Neural progenitor cell (in vitro differentiated cells): Measurements from ENCODE around the gene AHSP. TPM values are rescaled to one million over a fixed set of nuclear protein-coding genes. Genes with fewer than 3 reads are reported as not detected.
"Not testable (repeated sequence)": the region's sequence is repeated elsewhere in the genome, so short reads cannot be mapped to it uniquely, and the experiment has no call there.

Experiments
- DNase-seq: peaks from one replicate; pipeline ENCODE4 v3.0.0-alpha.2; 2016; ENCODE audit warnings: low spot score
- H2AFZ ChIP-seq: fragments of 200-600 bp; sonication (generic); replicated peaks from 2 replicates; pipeline ENCODE4 v1.6.1; 2016; ENCODE audit warnings: antibody characterized with exemption
- H3F3A ChIP-seq: fragments of 200-600 bp; sonication (generic); 2 replicates; pipeline ENCODE4 v1.6.1; 2016; ENCODE audit warnings: antibody characterized with exemption, low read depth
- H3K27ac ChIP-seq: fragments of 200-600 bp; sonication (generic); 2 replicates; pipeline ENCODE4 v1.5.1; 2016; ENCODE audit warnings: mild to moderate bottlenecking
- H3K27me3 ChIP-seq: fragments of 200-600 bp; sonication (generic); 2 replicates; pipeline ENCODE4 v1.6.1; 2016; ENCODE audit warnings: mild to moderate bottlenecking, moderate library complexity
- H3K36me3 ChIP-seq: fragments of 200-600 bp; sonication (generic); 2 replicates; pipeline ENCODE4 v1.5.1; 2016
- H3K4me1 ChIP-seq: fragments of 200-600 bp; sonication (generic); 2 replicates; pipeline ENCODE4 v1.6.1; 2016; ENCODE audit warnings: mixed run types
- H3K4me2 ChIP-seq: fragments of 200-600 bp; sonication (generic); 2 replicates; pipeline ENCODE4 v1.6.1; 2016
- H3K4me3 ChIP-seq: fragments of 200-600 bp; sonication (generic); 2 replicates; pipeline ENCODE4 v1.5.1; 2016
- H3K79me2 ChIP-seq: fragments of 200-600 bp; sonication (generic); 2 replicates; pipeline ENCODE4 v1.6.1; 2016; ENCODE audit warnings: low read depth
- H3K9ac ChIP-seq: fragments of 200-600 bp; sonication (generic); 2 replicates; pipeline ENCODE4 v1.6.1; 2016
- H3K9me3 ChIP-seq: fragments of 200-600 bp; sonication (generic); 2 replicates; pipeline ENCODE4 v1.5.1; 2016; ENCODE audit warnings: low read depth
- H4K20me1 ChIP-seq: fragments of 200-600 bp; sonication (generic); 2 replicates; pipeline ENCODE4 v1.6.1; 2016; ENCODE audit warnings: low read depth
- H3K27ac Mint-ChIP-seq: 3 replicates; pipeline ENCODE4 v1.8.0; 2021; ENCODE audit warnings: mixed read lengths
- H3K27me3 Mint-ChIP-seq: 2 replicates; pipeline ENCODE4 v1.8.0; 2022; ENCODE audit warnings: low read depth, mild to moderate bottlenecking, inconsistent platforms, moderate library complexity, mixed read lengths; ENCODE audit not compliant: insufficient read depth
- H3K36me3 Mint-ChIP-seq: 3 replicates; pipeline ENCODE4 v1.8.0; 2021; ENCODE audit warnings: mixed read lengths
- H3K4me1 Mint-ChIP-seq: 3 replicates; pipeline ENCODE4 v1.8.0; 2021; ENCODE audit warnings: mixed read lengths
- H3K4me3 Mint-ChIP-seq: 3 replicates; pipeline ENCODE4 v1.8.0; 2021; ENCODE audit warnings: mild to moderate bottlenecking, moderate library complexity, mixed read lengths
- H3K9me3 Mint-ChIP-seq: 3 replicates; pipeline ENCODE4 v1.8.0; 2020; ENCODE audit warnings: mixed read lengths
- CTCF ChIP-seq: fragments of 200-600 bp; sonication (generic); IDR thresholded peaks from 2 replicates; pipeline ENCODE4 v1.5.1; 2017; ENCODE audit warnings: antibody characterized with exemption, mild to moderate bottlenecking
- EZH2 ChIP-seq: fragments of 200-600 bp; sonication (generic); IDR thresholded peaks from 2 replicates; pipeline ENCODE4 v1.6.1; 2017; ENCODE audit warnings: antibody characterized with exemption, mild to moderate bottlenecking, moderate library complexity
- EZH2phosphoT487 ChIP-seq: fragments of 200-600 bp; sonication (generic); IDR thresholded peaks from 2 replicates; pipeline ENCODE4 v1.6.1; 2017; ENCODE audit warnings: antibody characterized with exemption
- total RNA-seq: library from RNA; depleted of rRNA; stranded (reverse); fragments of >200 nt; gene quantifications from 2 replicates; pipeline ENCODE4 v1.2.3, GENCODE V29; 2015; ENCODE audit warnings: low replicate concordance

AHSP gene
- total RNA-seq, 1 donor from 2014 or later: not detected

DNA sequence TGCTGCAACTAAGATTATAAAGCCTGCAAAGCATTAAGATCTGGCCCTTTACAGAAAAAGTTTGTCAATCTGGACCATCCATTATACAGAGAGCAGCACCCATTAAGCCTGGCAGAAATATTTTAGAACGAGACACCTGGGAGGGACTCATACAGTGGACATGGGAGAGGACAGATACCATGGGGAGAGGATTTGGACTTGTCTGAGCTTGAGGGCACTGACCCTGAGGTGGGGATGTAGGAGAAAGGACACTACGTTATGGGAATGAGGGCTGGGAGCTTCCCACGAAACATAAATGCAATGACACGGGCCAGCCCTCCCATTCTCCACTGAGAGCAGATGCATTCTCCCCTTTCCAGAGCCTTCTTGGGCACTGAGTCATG is 25.7 kb upstream of the AHSP start:
- no peak for TF ChIP-seq EZH2
- TF ChIP-seq CTCF: no peak
- TF ChIP-seq EZH2phosphoT487: no peak
- Mint-ChIP-seq H3K4me1 (peaks cover 4% of the 10 kb centered on the region), H3K9me3 (no peaks in the 10 kb centered on the region), H3K27me3 (no peaks in the 10 kb centered on the region), H3K4me3 (no peak overlapping the region), H3K36me3 (peaks cover 13% of the 10 kb centered on the region), H3K27ac (no peak overlapping the region)
- no peak overlapping the region for H2AFZ ChIP-seq
- peaks cover 4% of the 10 kb centered on the region for H3K79me2 ChIP-seq
- no peak overlapping the region for H3K9ac ChIP-seq
- H3K36me3 ChIP-seq: no peaks in the 10 kb centered on the region
- no peak overlapping the region for H3K27ac ChIP-seq
- no peaks in the 10 kb centered on the region for H3K9me3 ChIP-seq
- no peaks in the 10 kb centered on the region for H3K27me3 ChIP-seq
- no peak for DNase-seq
- H4K20me1 ChIP-seq: peaks cover 3% of the 10 kb centered on the region
- no peaks in the 10 kb centered on the region for H3F3A ChIP-seq
- peaks cover 2% of the 10 kb centered on the region for H3K4me1 ChIP-seq
- H3K4me2 ChIP-seq: no peak overlapping the region
- no peak overlapping the region for H3K4me3 ChIP-seq

GRCh38 chr16:31502981-31503380 is 24.7 kb upstream of the AHSP start:
- H3K36me3 ChIP-seq: no peaks in the 10 kb centered on the region
- no peaks in the 10 kb centered on the region for H3F3A ChIP-seq
- peaks cover 15% of the 10 kb centered on the region for H3K79me2 ChIP-seq
- H3K27ac ChIP-seq: no peak overlapping the region
- Mint-ChIP-seq H3K27ac (no peak overlapping the region), H3K4me3 (no peak overlapping the region), H3K4me1 (peaks cover 11% of the 10 kb centered on the region), H3K27me3 (peaks cover 5% of the 10 kb centered on the region), H3K9me3 (no peaks in the 10 kb centered on the region), H3K36me3 (peaks cover 6% of the 10 kb centered on the region)
- H2AFZ ChIP-seq: no peak overlapping the region
- TF ChIP-seq EZH2phosphoT487 (no peak), EZH2 (no peak), CTCF (no peak)
- H3K4me1 ChIP-seq: peaks cover 6% of the 10 kb centered on the region
- H3K4me2 ChIP-seq: no peak overlapping the region
- H3K9ac ChIP-seq: no peak overlapping the region
- peaks cover 3% of the 10 kb centered on the region for H4K20me1 ChIP-seq
- no peak overlapping the region for H3K4me3 ChIP-seq
- no peaks in the 10 kb centered on the region for H3K27me3 ChIP-seq
- no peak for DNase-seq
- H3K9me3 ChIP-seq: no peaks in the 10 kb centered on the region

DNA sequence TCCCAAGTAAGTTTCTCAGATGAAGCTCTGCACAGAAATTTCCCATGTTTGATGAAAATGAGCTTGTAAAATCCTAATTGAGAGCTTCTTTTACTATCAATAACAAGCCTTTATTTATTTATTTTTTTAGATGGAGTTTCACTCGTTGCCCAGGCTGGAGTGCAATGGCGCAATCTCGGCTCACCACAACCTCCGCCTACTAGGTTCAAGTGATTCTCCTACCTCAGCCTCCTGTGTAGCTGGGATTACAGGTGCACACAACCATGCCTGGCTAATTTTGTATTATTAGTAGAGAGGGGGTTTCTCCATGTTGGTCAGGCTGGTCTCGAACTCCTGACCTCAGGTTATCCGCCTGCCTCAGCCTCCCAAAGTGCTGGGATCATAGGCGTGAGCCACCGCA is 24.1 kb upstream of the AHSP start:
- not testable (repeated sequence) for DNase-seq, H2AFZ ChIP-seq, H3K4me1 ChIP-seq, H3K4me3 Mint-ChIP-seq, H3K9me3 Mint-ChIP-seq, H3K27me3 ChIP-seq, H3K27me3 Mint-ChIP-seq, H3K4me2 ChIP-seq, H3K36me3 Mint-ChIP-seq, H3K36me3 ChIP-seq, H4K20me1 ChIP-seq, H3K4me3 ChIP-seq, H3K9ac ChIP-seq, H3F3A ChIP-seq, H3K9me3 ChIP-seq, H3K27ac ChIP-seq, H3K27ac Mint-ChIP-seq
- peaks cover 15% of the 10 kb centered on the region for H3K79me2 ChIP-seq
- H3K4me1 Mint-ChIP-seq: peaks cover 11% of the 10 kb centered on the region

DNA sequence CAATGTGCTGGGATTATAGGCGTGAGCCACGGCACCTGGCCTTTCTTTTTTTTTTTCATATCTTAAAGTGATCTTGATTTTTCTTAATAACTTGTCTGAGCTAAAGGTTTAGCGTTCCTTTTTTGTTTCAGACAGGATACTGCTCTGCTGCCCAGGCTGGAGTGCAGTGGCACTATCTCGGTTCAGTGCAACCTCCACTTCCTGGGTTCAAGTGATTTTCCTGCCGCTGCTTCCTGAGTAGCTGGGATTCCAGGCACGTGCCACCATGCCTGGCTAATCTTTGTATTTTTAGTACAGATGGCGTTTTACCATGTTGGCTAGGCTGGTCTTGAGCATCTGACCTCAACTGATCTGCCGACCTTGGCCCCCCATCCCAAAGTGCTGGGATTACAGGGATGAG is 23.5 kb upstream of the AHSP start:
- peaks cover 8% of the 10 kb centered on the region for H3K4me1 ChIP-seq
- H3K36me3 ChIP-seq: no peaks in the 10 kb centered on the region
- H3K9ac ChIP-seq: no peak overlapping the region
- H3K79me2 ChIP-seq: peaks cover 15% of the 10 kb centered on the region
- no peaks in the 10 kb centered on the region for H3F3A ChIP-seq
- DNase-seq: no peak
- H3K36me3 Mint-ChIP-seq: peaks cover 3% of the 10 kb centered on the region
- H3K27ac Mint-ChIP-seq: no peak overlapping the region
- H3K27me3 Mint-ChIP-seq: peaks cover 5% of the 10 kb centered on the region
- H3K4me1 Mint-ChIP-seq: peaks cover 17% of the 10 kb centered on the region
- no peak overlapping the region for H3K4me3 ChIP-seq
- no peaks in the 10 kb centered on the region for H3K9me3 Mint-ChIP-seq
- no peaks in the 10 kb centered on the region for H3K9me3 ChIP-seq
- H3K27me3 ChIP-seq: no peaks in the 10 kb centered on the region
- peaks cover 3% of the 10 kb centered on the region for H4K20me1 ChIP-seq
- TF ChIP-seq EZH2phosphoT487: no peak
- TF ChIP-seq EZH2: no peak
- no peak for TF ChIP-seq CTCF
- no peak overlapping the region for H2AFZ ChIP-seq
- H3K4me2 ChIP-seq: no peak overlapping the region
- H3K27ac ChIP-seq: no peak overlapping the region
- H3K4me3 Mint-ChIP-seq: no peak overlapping the region
